T-helper 2 cell (primary cell): ENCODE results near the gene SLC25A13.
A peak's percentile ranks its signal among the peaks of the same experiment; 100 is the strongest.

Experiments used
- DNase-seq, 5 experiments: peaks; one replicate each; pipeline versions ENCODE4 v3.0.0 to v3.0.0-alpha.2; 2012 to 2022

SLC25A13 gene

DNA sequence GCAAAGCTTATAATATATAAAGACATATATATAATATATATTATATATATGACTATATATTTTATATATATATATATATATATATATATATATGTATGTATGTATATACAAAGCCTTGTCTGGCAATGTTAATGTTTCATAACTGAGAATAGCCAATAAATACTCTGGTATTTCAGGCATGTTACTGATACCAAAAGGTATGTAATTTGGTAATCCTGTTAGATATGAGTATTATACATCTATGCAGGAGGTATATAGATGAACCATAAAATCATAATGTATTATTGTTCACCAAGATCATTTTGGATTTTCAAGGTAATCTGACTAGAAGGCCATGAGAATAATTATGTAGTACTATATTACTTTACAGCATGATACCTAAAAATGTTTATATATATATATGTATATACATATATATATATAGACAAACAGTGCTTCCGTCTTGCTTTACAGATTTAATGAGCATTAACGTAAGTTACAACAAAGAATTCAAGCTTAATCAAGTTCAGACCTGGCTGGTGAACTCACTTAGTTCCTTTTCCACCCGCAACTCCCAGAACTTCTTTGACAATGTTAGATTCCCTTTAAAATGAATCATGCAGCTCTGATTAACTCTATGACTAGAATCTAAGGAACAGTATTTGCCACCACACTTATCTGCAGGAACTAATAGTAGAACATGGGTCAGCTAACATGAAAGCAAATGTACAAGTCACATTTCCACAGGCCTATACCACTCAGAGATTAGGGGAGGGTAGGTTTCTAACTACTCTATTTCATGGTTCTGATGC lies 82.7 kb downstream of the SLC25A13 start:
- no peak for DNase-seq

DNA sequence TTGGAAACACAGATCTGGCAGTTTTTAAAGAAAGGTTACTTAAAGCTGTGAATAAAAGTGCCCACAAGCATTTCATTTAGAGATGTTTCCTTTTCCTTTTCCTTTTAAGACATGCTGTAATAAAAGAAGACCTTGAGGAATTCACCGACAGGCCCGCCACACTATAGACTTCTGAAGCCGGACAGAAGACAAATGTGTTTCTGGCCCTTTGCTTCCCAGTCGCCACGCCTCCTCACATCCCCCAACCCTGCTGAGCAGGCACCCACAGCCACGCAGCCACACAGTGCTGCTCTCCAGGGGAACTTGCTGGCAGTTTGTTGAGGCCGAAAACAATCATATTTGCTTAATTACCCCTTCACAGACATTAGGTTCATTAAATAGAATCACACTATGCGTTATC lies 83.4 kb downstream of the SLC25A13 start:
- no peak for DNase-seq

GRCh38 chr7:96237040-96237439 lies 84.9 kb downstream of the SLC25A13 start:
- DNase-seq: no peak

- DNase-seq: no peak
Observed at GRCh38 chr7:96236198-96237039, 85.5 kb downstream of the SLC25A13 start.

GRCh38 chr7:96235281-96235680 lies 86.6 kb downstream of the SLC25A13 start:
- DNase-seq: no peak

DNA sequence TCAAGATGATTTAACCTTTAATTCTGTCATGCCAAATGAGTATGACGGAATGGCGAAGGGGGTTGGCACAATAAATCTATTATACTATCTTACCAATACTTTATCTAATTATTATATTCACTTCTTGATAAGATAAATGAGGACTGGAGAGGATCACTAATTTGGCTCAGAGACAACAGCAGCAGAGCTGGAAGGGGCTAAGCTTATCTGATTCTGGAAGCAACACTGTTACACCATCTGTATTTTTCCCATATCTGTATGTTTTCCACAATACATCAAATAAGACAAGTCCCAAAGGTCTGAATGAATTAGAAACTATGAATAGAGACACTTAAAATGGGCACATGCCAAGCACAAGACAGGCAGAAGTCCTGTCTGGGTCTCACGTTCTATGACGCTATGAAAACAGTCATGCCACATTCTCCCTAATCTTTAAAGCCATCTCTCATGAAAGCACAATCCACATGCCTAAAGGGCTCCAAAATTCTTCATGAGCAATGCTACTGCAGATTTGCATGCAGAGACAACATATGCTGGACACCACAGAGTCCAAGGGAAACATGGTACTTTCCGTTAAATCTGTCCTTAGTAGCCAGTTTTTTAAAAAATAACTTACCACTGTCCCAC lies 88.3 kb downstream of the SLC25A13 start:
- no peak for DNase-seq

GRCh38 chr7:96233084-96233483 lies 88.8 kb downstream of the SLC25A13 start:
- no peak for DNase-seq

DNA sequence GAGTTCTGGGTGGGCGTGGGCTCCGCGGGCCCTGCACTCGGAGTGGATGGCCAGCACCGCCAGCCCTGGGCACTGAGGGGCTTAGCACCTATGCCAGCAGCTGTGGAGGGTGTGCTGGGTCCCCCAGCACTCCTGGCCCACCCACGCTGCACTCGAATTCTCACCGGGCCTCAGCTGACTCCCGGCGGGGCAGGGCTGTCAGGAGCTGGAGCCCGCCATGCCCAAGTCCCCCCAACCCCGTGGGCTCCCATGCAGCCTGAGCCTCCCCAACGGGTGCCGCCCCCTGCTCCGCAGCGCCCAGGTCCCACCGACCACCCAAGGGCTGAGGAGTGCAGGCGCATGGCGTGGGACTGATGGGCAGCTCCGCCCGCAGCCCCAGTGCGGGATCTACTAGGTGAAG lies 93.1 kb downstream of the SLC25A13 start:
- no peak for DNase-seq

DNA sequence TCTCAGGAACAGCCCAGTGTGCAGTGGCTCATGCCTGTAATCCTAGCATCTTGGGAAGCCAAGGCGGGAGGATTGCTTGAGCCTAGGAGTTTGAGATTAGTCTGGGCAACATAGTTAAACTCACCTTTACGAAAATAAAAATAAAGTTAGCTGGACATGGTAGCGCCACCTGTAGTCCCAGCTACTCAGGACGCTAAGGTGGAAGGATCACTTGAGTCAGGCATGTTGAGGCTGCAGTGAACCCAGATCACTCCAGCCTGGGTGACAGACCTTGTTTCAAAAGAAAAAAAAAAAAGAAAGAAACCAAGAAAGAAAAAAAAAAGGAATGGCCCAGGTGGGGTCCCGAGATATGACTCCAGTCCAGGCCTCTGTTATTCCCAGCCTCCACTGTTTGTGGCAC lies 96.6 kb downstream of the SLC25A13 start:
- DNase-seq: no peak

- peak in 1 of 5 experiments; percentile 22 for DNase-seq
Observed at GRCh38 chr7:96224685-96225084, 97.2 kb downstream of the SLC25A13 start.

DNA sequence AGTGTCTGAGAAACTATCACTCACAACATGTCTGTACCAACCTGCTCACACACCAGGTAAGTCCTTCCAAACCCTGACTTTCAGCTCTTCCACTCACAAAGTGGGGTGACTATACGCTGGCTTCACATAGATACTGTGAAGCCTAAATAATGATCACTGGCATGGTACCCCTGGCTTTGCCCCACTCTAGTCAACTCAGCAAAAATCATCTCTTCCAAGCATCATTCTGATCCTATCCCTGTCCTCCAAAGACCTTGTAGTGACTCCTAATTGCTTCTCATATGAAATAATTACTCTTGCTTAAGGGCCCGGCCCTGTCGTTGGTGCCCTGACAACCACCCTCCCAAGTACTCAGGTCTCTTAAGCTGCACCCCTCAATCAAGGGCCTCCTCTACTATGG lies 97.8 kb downstream of the SLC25A13 start:
- DNase-seq: no peak

DNA sequence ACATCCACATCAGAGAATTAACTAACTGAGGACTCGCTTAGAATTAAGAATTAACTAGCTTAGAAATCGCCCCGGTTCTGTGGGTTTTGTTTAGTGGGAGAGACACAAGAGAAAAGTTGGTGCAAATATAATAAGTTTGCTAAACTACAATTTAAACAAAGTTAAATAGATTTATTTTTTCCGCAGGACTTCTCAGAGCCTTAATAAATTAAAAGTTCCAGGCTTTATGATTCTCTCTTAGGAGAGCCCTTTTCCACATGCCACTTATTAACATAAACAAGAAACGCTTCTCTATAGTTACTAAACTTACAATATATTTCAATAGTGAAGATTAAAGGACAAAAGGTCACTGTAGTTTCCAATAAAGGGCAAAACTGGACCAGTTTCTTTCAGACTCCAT lies 100.0 kb downstream of the SLC25A13 start:
- DNase-seq: no peak

- DNase-seq: no peak
Observed at GRCh38 chr7:96219378-96220130, 102.3 kb downstream of the SLC25A13 start.

DNA sequence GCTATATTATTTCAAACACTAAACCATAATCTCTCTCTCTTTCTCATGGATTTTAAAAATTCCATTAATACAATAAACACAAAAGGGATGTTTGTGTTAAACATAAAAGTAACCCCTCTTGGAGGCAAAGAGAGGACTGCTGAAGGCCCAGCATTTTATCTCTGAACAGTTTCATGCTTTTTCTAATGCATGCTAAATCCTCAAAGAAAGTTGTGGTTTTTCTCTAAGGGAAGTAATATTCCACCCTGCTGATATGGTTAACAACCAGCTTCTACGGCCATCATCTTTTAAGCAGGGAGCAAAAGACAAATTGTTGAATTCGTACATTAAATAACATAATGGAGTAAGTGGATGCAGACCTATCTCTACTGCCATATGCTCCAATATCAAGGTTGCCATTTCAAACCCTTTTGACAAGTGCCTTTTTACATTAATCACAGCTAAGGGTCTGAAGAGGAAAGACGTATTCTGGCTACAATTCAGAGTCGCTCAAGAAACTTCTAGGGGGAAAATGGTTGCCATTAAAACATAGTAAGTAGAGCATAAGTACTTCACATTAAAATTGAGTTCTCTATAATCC lies 103.1 kb downstream of the SLC25A13 start:
- no peak for DNase-seq

- no peak for DNase-seq
Observed at GRCh38 chr7:96217147-96217546, 104.8 kb downstream of the SLC25A13 start.

DNA sequence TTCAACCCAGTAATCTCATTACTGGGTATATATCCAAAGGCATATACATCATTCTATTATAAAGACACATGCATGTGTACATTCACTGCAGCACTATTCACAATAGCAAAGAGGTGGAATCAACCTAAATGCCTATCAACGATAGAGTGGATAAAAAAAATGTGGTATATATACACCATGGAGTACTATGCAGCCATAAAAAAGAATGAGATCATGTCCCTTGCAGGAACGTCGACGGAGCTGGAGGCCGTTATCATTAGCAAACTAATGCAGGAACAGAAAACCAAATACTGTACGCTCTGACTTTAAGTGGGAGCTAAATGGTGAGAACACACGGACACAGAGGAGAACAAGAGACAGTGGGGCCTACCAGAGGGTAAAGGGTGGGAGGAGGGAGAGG lies 105.5 kb downstream of the SLC25A13 start:
- DNase-seq: no peak

GRCh38 chr7:96212474-96212873 lies 109.4 kb downstream of the SLC25A13 start:
- no peak for DNase-seq

- no peak for DNase-seq
Observed at GRCh38 chr7:96211954-96212353, 109.9 kb downstream of the SLC25A13 start.

GRCh38 chr7:96205665-96206064 lies 116.2 kb downstream of the SLC25A13 start:
- DNase-seq: no peak

DNA sequence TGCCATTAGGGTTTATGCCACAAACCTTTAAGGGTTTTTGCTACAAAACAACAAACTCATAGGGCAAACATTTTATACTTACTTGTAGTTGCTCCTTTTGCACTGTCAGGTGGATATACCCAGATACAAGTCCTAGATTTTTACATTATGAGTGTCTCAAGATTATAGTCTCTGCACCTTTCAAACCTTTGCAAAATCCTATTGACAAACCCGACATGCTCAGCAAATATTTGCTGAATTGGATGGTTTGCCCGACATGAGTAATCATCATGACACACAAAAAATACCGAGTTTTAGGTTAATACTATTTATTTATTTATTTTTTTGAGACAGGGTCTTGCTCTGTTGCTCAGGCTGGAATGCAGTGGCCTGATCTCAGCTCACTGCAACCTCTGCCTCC lies 117.3 kb downstream of the SLC25A13 start:
- DNase-seq: no peak

- DNase-seq: no peak
Observed at GRCh38 chr7:96203786-96204185, 118.1 kb downstream of the SLC25A13 start.

- DNase-seq: no peak
Observed at GRCh38 chr7:96202102-96202501, 119.8 kb downstream of the SLC25A13 start.
